ENCODE data around the gene ATF6. TPM values are rescaled to one million over a fixed set of nuclear protein-coding genes. Genes with fewer than 3 reads are reported as not detected.
"Not testable (repeated sequence)": the region's sequence is repeated elsewhere in the genome, so short reads cannot be mapped to it uniquely, and the experiment has no call there.

The ATF6 gene
- total and polyA plus RNA-seq, 2 of the 8 experiments (the other 6 are each of a cell fraction or from before 2014, with no cell fraction given), result 4.6 to 10.0 TPM

DNA sequence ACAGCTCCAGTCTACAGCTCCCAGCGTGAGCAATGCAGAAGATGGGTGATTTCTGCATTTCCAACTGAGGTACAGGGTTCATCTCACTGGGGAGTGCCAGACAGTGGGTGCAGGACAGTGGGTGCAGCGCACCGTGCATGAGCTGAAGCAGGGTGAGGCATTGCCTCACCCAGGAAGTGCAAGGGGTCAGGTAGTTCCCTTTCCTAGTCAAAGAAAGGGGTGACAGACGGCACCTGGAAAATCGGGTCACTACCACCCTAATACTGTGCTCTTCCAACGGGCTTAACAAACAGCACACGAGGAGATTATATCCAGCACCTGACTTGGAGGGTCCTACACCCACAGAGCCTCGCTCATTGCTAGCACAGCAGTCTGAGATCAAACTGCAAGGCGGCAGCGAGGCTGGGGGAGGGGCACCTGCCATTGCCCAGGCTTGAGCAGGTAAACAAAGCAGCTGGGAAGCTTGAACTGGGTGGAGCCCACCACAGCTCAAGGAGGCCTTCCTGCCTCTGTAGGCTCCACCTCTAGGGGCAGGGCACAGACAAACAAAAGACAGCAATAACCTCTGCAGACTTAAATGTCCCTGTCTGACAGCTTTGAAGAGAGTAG, 66.3 kb downstream of the ATF6 start:
- H3K79me1 ChIP-seq (ENCODE audit: low read depth, low read length); H2BK20ac ChIP-seq (ENCODE audit: low read length); H4K8ac ChIP-seq (ENCODE audit: extremely low read depth, insufficient read depth, low read length); H3K4ac ChIP-seq (replicated peaks; ENCODE audit: insufficient read length, low read depth, low read length); H3K27me3 ChIP-seq (replicated peaks in 1 of 4; ENCODE audit: control insufficient read depth in 3 of 4, extremely low read depth in 1 of 4, insufficient read depth in 3 of 4, low read length in 3 of 4); CTCF ChIA-PET (ENCODE audit: partially characterized antibody); H3K27ac ChIP-seq (ENCODE audit: low read depth, low read length); H2BK12ac ChIP-seq (ENCODE audit: low read depth, low read length); H3K4me1 ChIP-seq (replicated peaks in 1 of 4; ENCODE audit: control insufficient read depth in 3 of 4, insufficient read depth in 4 of 4, low read length in 3 of 4); H3K9ac ChIP-seq (replicated peaks in 1 of 4; ENCODE audit: extremely low read depth in 1 of 4, low read depth in 3 of 4, low read length in 3 of 4); H3K36me3 ChIP-seq (ENCODE audit: control insufficient read depth in 2 of 4, insufficient read depth in 4 of 4, low read length in 3 of 4); H2AK5ac ChIP-seq (ENCODE audit: low read depth, low read length); H2BK5ac ChIP-seq (ENCODE audit: low read depth, low read length); H3K56ac ChIP-seq (replicated peaks; ENCODE audit: insufficient read length, low read depth, low read length); H3K79me2 ChIP-seq (ENCODE audit: control insufficient read depth in 1 of 2, insufficient read depth in 2 of 2, low read length in 2 of 2); H3K23me2 ChIP-seq (ENCODE audit: low read depth, low read length); H4K5ac ChIP-seq (ENCODE audit: insufficient read length, low read depth, low read length); POLR2A ChIA-PET (ENCODE audit: partially characterized antibody); H2BK15ac ChIP-seq (ENCODE audit: low read length); H3K4me3 ChIP-seq (ENCODE audit: extremely low read depth in 1 of 4, insufficient read depth in 2 of 4, low read depth in 3 of 4, low read length in 4 of 4); H3K9me3 ChIP-seq (ENCODE audit: insufficient read depth in 2 of 2, low read depth in 1 of 2, low read length in 1 of 2); H4K91ac ChIP-seq (replicated peaks; ENCODE audit: insufficient read length, low read length); H3K23ac ChIP-seq (ENCODE audit: insufficient read length); H3K4me2 ChIP-seq (ENCODE audit: insufficient read depth in 1 of 2, low read depth in 2 of 2, low read length in 2 of 2); H4K20me1 ChIP-seq (replicated peaks in 1 of 2; ENCODE audit: control insufficient read depth in 1 of 2, insufficient read depth in 2 of 2, low read length in 2 of 2); H2BK120ac ChIP-seq (replicated peaks; ENCODE audit: low read depth, low read length); H3K14ac ChIP-seq (ENCODE audit: insufficient read length); H2AFZ ChIP-seq (ENCODE audit: low read length); H3K18ac ChIP-seq (ENCODE audit: extremely low read depth, low read length); DNase-seq (ENCODE audit: low read depth in 1 of 2, low spot score in 2 of 2); FAIRE-seq: not testable (repeated sequence)
- WGBS, 2 experiments (ENCODE audit: extremely low coverage in 1 of 2, insufficient coverage in 1 of 2, insufficient read length in 1 of 2, insufficient replicate concordance in 2 of 2, low coverage in 1 of 2, low lambda C conversion rate in 2 of 2, missing lambda C conversion rate in 1 of 2), result 96% methylated on average over 7 of the region's 10 CpGs; no CpG with 5 or more reads in 1 of the 2 experiments

All from H1 (cell line).